PFSK-1 (cell line): ENCODE data around the gene TBX1.

Experiments used
- FOXP2 ChIP-seq: optimal IDR thresholded peaks from 2 replicates; pipeline ENCODE3; 2011; ENCODE audit warnings: borderline replicate concordance, control low read depth, inconsistent platforms; ENCODE audit not compliant: insufficient read depth; ENCODE audit errors: extremely low read length, extremely low read depth
- POLR2AphosphoS5 ChIP-seq: IDR thresholded peaks from 2 replicates; pipeline ENCODE4 v1.6.1; 2012; ENCODE audit warnings: low read depth, mild to moderate bottlenecking, control low read depth, low read length, moderate library complexity
- REST ChIP-seq, 2 experiments: IDR thresholded peaks; 2 replicates each; pipeline versions ENCODE4 v1.6.1 to v1.8.0; 2011 to 2012; ENCODE audit warnings: low read depth in 2 of 2, low read length in 2 of 2, control low read depth in 1 of 2, inconsistent platforms in 1 of 2, mild to moderate bottlenecking in 1 of 2, moderate library complexity in 1 of 2; ENCODE audit not compliant: insufficient read depth in 1 of 2
- SIN3A ChIP-seq: IDR thresholded peaks from 2 replicates; pipeline ENCODE4 v1.6.1; 2012; ENCODE audit warnings: mild to moderate bottlenecking, low read length, moderate library complexity, borderline replicate concordance; ENCODE audit not compliant: insufficient read depth
- TAF1 ChIP-seq: IDR thresholded peaks from 2 replicates; pipeline ENCODE4 v1.6.1; 2012; ENCODE audit warnings: low read length, control low read depth, borderline replicate concordance; ENCODE audit not compliant: insufficient read depth

Gene TBX1

GRCh38 chr22:19720150-19720827 lies 40.3 kb upstream of the TBX1 start:
- TF ChIP-seq SIN3A (no peak), POLR2AphosphoS5 (no peak), TAF1 (no peak), FOXP2 (no peak), REST (IDR thresholded peaks at IDR 0.05; ENCODE audit: insufficient read depth in 1 of 2, low read depth in 2 of 2, low read length in 2 of 2) (no peak)

GRCh38 chr22:19720999-19721329 lies 39.6 kb upstream of the TBX1 start:
- TF ChIP-seq FOXP2: no peak
- no peak for TF ChIP-seq SIN3A
- no peak for TF ChIP-seq POLR2AphosphoS5
- TF ChIP-seq REST (IDR thresholded peaks at IDR 0.05; ENCODE audit: insufficient read depth in 1 of 2, low read depth in 2 of 2, low read length in 2 of 2): no peak
- TF ChIP-seq TAF1: no peak

DNA sequence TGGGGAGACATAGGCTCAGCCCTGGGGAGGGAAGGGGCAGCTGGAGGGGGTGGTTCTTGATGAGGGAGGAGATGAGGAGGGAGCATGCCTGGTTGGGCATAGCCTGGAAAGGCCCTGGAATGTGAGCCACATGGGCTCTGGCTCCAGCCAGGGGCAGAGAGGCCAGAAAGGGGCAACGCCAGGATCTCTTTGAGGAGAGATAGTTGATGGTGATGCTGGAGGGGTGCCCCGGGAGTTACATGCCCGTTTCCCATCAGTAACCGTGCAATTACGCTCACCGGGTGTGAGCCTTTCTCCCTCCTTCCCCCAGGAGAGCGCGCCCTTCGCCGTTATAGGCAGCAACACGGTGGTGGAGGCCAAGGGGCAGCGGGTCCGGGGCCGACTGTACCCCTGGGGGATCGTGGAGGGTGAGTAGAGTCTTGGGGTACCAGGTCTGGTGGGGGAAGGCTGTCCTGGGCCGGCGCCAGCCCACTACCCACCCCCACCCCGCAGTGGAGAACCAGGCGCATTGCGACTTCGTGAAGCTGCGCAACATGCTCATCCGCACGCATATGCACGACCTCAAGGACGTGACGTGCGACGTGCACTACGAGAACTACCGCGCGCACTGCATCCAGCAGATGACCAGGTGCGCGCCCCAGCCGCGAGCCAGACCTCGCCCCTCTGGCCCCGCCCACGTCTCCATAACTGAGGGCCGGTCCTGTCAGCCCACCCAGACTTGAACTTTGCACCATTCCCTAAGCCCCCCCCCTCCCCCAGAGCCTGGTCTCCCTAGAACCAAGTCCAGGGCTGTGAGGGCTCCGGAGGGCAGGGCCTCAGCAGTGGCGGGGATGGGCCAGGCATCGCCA lies 39.0 kb upstream of the TBX1 start:
- no peak for TF ChIP-seq REST (IDR thresholded peaks at IDR 0.05; ENCODE audit: insufficient read depth in 1 of 2, low read depth in 2 of 2, low read length in 2 of 2)

- TF ChIP-seq SIN3A: no peak
- TF ChIP-seq REST (IDR thresholded peaks at IDR 0.05; ENCODE audit: insufficient read depth in 1 of 2, low read depth in 2 of 2, low read length in 2 of 2): no peak
- TF ChIP-seq TAF1: no peak
- no peak for TF ChIP-seq FOXP2
- TF ChIP-seq POLR2AphosphoS5: no peak
These were observed 38.2 kb upstream of the TBX1 start for GRCh38 chr22:19722178-19722981.
